Umbilical cord (tissue), 2 donors: ENCODE data around the gene TECTA. TPM values are rescaled to one million over a fixed set of nuclear protein-coding genes. Genes with fewer than 3 reads are reported as not detected.

ENCODE experiments used
- DNase-seq: peaks from one replicate; pipeline ENCODE4 v3.0.0-alpha.2; 2015; ENCODE audit warnings: low spot score
- total RNA-seq: library from RNA; depleted of rRNA; stranded (reverse); fragments of >200 nt; gene quantifications from one replicate; pipeline ENCODE4 v1.2.3, GENCODE V29; 2014; ENCODE audit warnings: low replicate concordance; ENCODE audit not compliant: insufficient read depth

Gene TECTA
- total RNA-seq, 1 donor from 2014 or later = 10.4 TPM

- no peak for DNase-seq
Observed at GRCh38 chr11:121179306-121179705, 78.3 kb downstream of the TECTA start.

GRCh38 chr11:121180183-121180582 lies 79.1 kb downstream of the TECTA start:
- no peak for DNase-seq

- DNase-seq = no peak
Observed at GRCh38 chr11:121188776-121189175, 87.7 kb downstream of the TECTA start.

GRCh38 chr11:121191818-121192217 lies 90.8 kb downstream of the TECTA start:
- no peak for DNase-seq

- DNase-seq = peak; percentile 78
Observed at GRCh38 chr11:121194731-121195596, 93.9 kb downstream of the TECTA start.

- peak; percentile 7 for DNase-seq
Observed at GRCh38 chr11:121198491-121198890, 97.4 kb downstream of the TECTA start.

GRCh38 chr11:121199516-121199915 lies 98.5 kb downstream of the TECTA start:
- DNase-seq = peak; percentile 89

- no peak for DNase-seq
Observed at GRCh38 chr11:121206810-121207209, 105.8 kb downstream of the TECTA start.

GRCh38 chr11:121207485-121208115 lies 106.6 kb downstream of the TECTA start:
- no peak for DNase-seq

GRCh38 chr11:121210445-121211080 lies 109.5 kb downstream of the TECTA start:
- no peak for DNase-seq

GRCh38 chr11:121211626-121212025 lies 110.6 kb downstream of the TECTA start:
- DNase-seq = no peak

- no peak for DNase-seq
Observed at GRCh38 chr11:121212536-121213361, 111.7 kb downstream of the TECTA start.

- no peak for DNase-seq
Observed at GRCh38 chr11:121213362-121213893, 112.4 kb downstream of the TECTA start.

GRCh38 chr11:121214861-121215260 lies 113.8 kb downstream of the TECTA start:
- no peak for DNase-seq

- DNase-seq = no peak
Observed at GRCh38 chr11:121221496-121222200, 120.6 kb downstream of the TECTA start.

GRCh38 chr11:121223161-121223560 lies 122.1 kb downstream of the TECTA start:
- no peak for DNase-seq

- no peak for DNase-seq
Observed at GRCh38 chr11:121225382-121225781, 124.3 kb downstream of the TECTA start.

GRCh38 chr11:121226415-121227263 lies 125.6 kb downstream of the TECTA start:
- DNase-seq = no peak

- DNase-seq = no peak
Observed at GRCh38 chr11:121228851-121229250, 127.8 kb downstream of the TECTA start.
